OCI-LY1 (cell line): ENCODE data around the gene GRB10.

Experiments used
- CTCF ChIP-seq: fragments of 200-600 bp; sonication (generic), shearing (Covaris generic); IDR thresholded peaks from 2 replicates; pipeline ENCODE4 v1.5.1; 2017; ENCODE audit warnings: mild to moderate bottlenecking, antibody characterized with exemption, low read length, moderate library complexity, mixed read lengths
- EZH2 ChIP-seq: fragments of 200-600 bp; sonication (generic), shearing (Covaris generic); IDR thresholded peaks from 2 replicates; pipeline ENCODE4 v1.8.0; 2017; ENCODE audit warnings: borderline replicate concordance, mixed run types, mild to moderate bottlenecking, antibody characterized with exemption, low read length, moderate library complexity, mixed read lengths

- no peak for TF ChIP-seq CTCF
- TF ChIP-seq EZH2 = no peak
These were observed 39.7 kb downstream of the GRB10 start for GRCh38 chr7:50743016-50743415.
